Activated CD4-positive, alpha-beta T cell treated with anti-CD3 and anti-CD28 coated beads, Interleukin-2, Interleukin-4, amounts not matched to agents 100 ng/mL and 50 ng/mL, durations not matched to agents 16 hours and 8 hours (primary cell): Measurements from ENCODE around the gene AKT2.

ENCODE experiments used
- DNase-seq: peaks from one replicate; pipeline ENCODE4 v3.0.0-alpha.2; 2020; ENCODE audit warnings: low spot score

AKT2 gene

DNA sequence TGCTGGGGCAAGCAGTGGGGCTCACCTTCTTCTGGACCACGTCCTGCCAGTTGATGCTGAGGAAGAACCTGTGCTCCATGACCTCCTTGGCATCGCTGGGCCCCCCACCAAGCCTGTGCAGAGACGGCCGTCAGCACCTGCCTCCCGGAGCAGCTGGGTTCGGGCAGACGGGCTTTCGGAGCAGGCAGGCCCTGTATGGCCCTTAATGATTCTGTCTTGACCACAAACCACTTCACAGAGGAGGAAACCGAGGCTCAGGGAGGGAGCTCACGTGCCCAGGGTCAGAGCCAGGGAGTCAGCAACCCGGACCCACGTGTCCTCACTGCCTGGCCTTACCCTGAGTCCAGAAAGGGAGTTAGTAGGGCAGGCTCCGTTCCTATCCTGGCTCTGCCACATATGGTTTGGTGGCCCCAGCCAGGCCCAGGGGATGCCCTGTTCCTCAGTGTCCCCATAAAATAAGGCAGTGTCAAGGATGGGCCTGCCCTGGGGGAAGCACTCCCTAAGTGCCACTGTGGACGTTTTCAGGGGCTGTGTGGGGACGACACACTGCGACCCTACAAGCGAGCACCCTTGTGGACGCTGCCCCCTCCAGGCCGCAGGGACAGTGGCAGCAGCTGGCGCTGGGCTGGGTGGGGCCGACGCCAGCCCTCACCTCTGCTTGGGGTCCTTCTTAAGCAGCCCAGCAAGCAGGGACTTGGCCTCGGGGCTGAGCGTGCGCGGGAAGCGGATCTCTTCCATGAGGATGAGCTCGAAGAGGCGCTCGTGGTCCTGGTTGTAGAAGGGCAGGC lies 49.7 kb downstream of the AKT2 start:
- DNase-seq, result no peak

DNA sequence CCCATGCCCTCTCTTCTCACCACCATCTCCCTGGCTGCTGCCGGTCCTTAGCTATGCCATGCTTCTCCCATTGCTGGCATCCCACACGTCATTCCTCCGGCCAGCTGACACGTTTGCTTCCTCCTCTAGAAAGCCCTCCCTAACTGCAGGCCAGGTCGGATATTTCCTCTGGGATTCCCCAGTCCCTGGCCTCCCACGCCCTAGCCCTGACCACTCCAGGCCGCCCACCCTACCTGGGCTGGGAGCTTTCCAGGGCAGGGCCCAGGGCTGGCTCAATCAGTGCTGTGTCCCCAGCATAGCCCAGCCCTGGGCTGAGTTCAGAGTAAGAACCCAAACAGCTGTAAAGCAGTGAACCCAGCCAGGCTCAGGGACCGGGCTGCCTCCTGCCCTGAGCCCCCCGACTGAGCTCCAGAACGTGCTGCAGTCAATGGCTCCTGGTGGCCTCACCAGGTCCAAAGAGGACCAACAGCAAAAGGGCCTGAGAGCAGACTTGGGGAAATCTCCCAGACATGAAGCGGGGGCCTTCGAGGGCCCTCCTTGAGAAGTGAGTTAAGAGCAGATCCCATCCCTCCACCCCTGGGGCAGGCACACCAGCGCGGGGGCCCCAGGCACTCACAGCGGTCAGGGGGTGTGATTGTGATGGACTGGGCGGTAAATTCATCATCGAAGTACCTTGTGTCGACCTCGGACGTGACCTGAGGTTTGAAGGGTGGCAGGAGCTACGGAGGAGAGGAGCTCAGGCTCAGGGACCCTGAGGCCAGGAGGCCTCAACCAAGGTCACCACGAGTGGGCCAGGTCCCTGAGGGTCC lies 50.5 kb downstream of the AKT2 start:
- no peak for DNase-seq

DNA sequence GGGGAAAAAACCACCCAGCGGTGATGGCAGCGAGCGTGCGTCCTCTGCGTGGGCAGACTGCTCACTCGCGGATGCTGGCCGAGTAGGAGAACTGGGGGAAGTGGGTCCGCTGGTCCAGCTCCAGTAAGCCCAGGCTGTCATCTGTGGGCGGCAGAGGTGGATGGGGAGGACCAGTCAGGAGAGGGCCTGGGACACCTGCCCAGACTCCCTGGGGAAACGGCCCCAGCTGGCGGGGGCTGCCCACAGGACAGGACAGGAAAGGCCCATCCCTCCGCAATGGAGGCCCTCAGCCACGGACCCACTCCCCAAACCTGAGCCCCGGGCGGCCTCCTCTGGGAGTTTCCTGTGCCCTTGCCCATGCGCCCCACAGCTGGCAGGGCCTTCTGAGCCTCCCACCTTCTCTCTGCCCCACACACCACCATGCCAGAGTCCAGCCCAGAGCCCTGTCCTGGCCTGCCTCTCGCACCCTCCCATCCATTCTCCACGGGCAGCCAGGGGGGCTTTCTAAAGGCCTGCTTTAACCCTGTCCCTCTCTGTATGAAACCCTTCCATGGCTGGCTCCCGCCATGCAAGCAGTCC lies 51.2 kb downstream of the AKT2 start:
- no peak for DNase-seq

DNA sequence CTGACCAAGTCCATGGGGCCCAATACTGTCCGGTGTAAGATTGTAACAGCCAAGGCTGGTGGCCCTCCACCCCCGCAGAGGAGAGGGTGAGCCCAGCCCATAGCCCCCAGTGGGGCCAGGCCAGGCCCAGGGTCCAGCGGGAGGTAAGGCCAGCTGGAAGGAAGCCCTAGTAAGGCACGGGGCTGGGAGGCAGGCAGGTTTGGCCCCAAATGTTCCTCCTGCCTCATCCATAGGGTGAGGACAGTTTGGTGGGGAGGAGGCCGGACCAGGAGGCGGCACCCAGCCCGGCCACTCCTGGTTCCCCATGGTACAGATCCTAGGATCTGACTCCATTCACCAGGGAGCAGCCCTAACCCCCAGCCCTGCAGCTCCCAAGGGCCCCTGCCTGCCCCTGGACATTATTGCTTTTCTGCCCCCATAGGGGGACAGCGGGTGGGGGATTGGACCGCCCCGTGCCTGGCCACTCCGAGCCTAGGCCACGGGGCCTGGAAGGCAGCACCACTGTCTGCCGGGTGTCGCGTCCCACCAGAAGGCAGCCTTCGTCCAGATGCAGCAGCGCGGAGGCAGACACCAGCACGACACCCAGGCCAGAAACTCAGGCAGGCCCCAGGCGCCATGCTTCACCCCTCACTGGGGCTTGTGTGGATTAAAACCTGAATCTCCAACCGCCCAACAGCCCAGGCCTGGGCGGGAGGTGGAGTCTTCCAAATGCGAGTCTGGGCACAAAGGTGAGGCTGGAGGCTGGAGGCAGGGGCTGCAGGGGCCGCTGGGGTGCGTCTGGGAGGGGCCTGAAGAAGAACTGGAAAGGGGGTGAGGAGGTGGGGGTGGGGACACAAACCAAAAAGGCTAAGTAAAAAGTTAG lies 52.0 kb downstream of the AKT2 start:
- no peak for DNase-seq

DNA sequence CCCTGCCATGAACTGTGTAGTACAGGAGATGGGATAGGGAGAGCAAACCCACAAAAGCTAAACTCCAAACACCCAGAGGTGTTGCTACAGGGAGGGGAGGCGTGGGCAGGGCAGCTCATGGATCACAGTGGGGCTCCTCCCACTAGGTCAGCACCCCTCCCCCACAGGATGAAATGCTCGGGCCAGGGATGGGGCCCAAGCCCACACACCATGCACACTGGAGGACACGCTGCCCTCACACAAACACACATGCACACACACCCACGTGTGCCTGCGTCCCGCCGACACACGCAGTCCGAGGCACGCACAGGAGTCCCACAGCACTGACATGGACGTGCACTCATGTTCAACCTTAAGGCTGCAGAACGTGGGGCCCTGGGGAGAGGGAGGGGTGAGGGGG lies 52.7 kb downstream of the AKT2 start:
- no peak for DNase-seq

DNA sequence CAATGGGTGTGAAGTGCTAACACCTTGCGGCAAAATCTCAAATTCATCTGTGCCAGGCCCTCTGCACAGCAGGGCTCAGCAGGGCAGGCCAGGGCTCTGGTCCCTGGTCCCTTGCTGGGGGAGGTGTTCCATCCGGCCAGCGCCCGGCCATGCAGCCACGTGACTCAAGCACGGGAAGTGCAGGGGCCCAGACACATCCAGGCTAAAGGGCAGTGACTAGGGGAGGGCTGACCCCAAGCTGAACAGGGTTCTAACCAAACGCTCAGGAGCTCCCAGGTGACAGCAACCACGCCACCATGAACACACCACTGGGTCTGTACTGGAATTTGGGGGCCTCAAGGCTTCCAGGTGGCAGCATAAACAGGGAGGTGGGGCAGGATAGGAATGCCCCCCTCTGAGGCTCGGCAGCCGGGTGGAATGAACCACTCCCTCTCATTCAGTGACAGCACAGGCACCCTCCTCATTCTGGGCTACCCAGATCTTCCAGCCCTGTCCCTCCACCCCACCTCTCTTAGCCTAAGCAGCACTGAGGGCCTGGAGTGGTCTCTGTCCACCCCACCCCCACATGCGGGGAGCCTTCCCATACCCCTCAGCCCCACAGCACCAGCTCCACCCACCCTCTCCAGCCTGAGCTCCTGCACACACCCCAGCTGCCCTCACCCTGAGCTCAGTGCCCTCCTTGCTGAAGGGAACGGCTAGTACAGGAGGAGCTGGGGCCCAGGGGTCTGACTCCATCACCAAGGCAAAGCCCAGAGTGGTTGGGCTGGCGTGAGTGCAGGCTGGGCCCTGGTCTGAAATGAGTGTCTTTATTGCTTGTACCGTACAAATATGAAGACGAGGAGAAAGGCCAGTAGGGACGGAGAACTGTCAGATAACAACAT lies 53.4 kb downstream of the AKT2 start:
- DNase-seq, result no peak

DNA sequence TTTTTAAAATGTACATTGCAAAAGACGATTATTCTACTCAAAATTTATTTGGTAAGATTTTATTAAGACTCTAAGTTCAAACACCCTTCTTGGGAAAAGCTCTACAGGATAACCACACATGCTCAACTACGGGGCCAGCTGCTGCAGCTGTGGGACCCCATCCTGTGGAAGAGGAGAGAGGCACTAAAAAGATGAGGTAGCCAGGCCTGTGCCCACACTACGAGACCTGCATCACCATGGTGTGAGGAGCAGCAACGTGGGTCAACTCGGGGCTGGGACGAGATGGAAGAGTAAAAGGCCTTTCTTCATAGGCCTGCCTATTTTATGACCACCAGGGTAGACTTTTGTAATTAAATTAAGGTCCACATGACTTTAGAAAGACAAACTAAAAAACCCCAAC lies 54.1 kb downstream of the AKT2 start:
- DNase-seq, result no peak

DNA sequence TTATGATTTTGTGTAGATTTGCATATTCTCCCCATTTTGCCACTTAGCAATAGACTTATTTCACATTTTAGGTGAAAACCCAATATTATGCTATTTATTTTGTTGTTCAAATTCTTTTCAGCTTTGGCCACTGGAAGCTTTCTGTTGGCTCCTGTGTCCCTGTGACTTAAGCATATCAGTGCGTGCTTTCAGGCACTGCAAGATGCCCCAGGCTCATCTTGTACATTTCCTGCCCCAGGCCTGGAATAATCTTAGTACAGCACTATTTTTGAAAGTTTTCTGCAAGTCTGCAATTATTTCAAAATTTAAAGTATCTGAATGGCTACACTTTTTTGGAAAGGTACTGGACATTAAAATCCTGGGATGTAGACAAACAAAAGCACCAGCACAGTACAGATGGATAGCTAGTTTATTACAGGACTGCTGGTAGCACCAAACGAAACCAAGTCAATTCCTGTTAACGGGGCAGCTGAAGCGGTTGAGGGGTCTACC lies 55.2 kb downstream of the AKT2 start:
- no peak for DNase-seq

DNA sequence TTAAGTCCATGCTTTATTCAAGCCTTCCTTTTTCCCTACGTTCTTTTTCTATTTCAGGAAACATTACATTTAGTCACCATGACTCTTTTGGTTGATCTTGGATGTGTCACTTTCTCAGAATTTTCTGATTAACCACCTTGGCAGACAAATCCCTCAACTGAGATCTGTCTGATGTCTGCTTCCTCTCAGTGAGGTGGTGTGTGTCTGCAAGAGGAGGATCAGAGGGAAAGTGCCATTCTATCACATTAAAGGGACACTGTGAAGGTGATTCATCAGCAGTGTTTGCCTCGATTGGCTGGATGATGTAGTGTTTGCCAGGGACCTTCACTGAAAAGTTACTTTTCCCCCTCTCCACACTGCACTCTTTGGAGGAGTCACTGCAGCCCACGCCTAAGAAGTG lies 55.7 kb downstream of the AKT2 start:
- peak; percentile 14 for DNase-seq

DNA sequence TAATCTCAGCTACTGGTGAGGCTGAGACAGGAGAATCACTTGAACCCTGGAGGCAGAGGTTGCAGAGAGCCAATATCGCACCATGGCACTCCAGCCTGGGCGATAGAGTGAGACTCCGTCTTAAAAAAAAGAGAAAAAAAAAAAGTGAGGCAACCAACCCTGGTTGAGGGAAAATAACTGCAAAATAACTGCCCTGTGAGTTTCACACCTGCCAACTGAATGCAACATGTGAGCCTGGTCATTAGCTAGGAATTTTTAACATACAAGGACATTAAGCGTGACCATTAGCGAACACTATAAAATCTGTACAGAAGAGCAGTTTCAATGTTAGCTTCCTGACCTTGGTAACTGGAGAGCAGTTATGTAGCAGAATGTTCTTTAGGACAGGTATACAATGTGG lies 56.3 kb downstream of the AKT2 start:
- DNase-seq, result no peak

DNA sequence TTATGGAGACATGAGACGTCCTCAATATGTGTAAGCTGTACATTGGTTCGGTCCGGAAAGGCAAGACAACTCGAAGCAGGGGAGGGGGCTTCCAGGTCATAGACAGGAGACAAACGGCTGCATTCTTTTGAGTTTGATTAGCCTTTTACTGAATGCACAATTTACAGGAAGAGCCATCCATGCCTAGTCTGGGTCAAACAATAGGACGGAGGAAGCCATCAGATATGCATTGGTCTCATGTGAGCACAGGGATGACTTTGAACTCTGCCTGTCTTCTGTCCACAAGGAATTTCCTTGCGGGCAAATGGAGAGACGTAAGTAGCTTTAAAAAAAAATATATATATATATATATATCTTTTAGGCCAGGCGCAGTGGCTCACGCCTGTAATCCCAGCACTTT lies 56.8 kb downstream of the AKT2 start:
- no peak for DNase-seq

DNA sequence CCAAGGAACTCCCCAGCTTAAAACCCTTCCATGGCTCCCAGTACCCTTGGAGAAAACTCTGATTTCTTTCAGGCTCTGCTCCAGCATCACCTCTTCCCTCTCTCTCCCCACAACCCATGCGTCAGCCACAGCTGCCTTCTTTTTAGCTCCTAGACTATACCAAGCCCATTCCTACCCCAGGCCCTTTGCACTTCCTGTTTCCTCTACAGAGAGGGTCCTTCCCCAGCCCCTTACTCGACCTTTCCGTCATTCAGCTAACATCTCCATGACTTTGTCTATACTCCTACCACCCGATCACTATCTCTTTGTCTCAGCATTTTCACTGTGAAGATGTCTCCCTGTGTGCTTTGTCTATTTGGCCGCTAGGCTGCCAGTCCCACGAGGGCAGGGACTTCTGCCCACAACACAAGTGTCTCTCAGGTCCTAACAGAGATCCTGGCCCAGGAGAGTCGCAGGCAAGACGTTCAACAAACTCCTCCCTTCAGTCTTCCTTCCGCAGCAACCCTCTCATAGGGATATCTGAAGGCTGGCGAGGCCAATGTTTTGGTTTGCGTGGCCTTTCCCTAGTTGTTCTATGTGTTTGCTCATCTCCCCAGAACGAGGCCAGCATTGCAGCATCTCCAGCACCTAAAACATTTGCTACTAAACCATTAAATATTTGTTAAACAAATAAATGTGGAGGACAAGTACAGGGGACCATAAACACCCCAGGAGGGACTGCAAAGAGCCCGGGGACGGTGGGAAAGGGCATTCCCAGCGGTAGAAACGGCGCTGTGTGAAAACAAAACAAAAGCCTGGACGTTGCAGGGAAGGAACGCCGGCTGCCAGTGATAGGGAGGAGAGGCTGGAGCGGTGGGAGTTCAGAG lies 59.5 kb downstream of the AKT2 start:
- no peak for DNase-seq

DNA sequence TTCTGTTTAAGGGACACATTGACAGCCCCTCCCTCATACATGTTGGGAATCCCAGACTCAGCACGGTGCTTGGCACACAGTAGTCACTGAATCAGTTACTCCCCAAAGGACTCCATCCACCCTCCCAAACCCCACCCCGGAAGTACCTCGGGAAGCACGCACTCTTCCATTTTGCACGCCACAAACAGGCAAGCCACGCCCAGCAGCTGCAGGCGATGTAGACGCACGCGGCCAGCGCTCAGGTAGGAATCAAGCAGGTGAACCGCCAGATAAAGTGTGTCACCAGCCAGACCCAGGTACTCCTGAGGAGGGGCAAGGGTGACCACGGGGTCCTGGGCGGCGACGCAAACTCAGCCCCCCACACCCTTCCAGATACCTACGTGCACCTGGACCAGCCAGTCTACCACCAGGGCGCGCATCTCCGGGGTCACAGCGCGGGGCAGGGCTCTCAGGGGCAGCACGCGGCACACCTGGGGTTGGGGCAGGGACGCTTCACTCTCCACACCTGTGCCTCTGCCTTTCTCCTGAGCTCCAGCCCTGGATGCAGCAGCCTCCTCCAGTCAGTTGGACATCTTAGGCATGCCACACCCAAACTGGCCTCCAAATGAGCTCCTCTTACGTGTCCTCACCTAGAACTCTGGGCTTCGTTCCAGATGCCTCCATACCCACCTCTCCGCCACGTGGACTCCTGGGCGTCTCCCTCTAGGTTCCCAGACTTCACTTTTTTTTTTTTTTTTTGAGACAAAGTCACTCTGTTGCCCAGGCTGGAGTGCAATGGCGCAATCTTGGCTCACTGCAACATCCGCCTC lies 60.6 kb downstream of the AKT2 start:
- no peak for DNase-seq

DNA sequence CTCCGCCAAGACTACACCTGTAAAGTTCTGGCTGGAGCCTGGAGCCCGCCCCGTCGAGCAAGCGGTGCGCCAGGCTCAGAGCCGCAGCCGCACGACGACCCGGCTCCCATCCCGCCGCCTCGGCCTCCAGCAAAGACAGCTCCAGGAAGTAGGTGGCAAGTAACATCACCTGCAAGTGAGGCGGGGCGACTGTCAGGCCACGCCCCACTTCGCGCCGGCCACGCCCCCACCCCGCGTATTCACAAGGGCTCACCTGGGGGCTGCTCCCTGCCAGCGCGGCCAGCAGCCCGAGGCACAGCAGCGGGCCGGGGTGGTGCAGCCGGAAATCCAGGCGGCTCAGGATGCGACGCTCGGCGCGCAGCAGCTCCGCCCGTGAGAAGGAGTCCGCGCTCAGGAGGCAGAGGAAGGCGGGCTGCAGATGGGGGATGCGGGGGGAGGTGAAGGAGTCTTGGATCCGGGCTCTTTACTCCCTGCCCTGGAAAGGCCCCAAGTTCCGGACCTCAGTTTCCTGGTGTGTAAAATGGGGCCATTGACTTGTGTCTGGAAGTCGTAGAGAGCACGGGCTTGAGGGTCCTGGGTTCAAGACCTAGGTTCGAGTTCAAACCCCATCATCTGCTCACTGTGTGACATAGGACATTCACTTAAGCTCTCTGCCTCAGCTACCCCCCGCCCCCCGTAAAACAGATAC lies 61.9 kb downstream of the AKT2 start:
- no peak for DNase-seq

DNA sequence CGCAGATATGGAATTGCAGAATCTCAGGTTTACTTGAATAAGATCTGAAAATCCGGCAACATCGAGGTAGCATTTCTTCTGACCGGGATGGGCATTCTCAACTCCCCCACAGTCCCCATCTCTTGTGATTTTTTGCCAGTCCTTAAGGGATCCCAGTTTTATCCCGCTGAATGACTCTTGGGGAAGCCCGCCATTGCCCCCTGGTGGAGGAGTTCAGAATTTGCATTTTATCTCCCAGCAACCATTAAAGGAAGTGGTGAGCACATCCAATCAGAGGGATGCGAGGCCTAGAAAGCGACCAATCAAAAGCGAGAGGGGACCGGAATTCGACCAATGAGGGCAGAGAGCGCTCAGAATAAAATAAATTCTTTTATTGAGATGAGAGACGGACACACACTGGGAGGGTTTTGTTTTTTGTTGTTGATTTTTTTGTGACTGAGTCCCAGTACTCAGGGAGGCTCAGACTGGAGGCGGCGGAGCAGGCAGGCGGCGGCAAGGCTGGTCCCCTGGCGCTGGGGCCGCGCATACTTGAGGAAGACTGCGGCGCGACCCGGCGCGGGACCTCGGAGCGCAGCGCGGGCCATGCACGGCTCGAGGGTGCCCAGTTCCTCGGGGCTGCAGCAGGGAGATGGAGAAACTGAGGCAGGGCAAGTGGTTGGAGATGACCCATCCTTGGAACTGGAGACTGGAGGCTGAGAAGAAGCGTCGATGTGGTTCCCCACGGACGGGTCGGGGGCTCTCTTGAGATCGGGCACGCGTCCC lies 63.1 kb downstream of the AKT2 start:
- DNase-seq, result peak; percentile 82

DNA sequence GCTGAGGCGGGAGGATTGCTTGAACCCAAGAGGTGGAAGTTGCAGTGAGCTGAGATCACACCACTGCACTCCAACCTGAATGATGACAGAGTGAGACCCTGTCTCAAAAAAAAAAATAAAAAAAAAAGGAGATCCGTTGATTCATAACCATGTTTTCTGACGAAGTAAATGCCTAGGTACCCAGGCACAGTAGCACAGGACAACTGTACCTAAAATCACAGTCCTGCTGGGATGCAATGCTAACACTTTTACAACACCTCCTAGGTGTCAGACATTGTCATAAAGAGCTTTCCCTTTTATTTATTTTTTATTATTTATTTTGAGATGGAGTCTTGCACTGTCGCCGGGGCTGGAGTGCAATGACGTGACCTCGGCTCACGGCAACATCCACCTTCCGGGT lies 64.5 kb downstream of the AKT2 start:
- no peak for DNase-seq

DNA sequence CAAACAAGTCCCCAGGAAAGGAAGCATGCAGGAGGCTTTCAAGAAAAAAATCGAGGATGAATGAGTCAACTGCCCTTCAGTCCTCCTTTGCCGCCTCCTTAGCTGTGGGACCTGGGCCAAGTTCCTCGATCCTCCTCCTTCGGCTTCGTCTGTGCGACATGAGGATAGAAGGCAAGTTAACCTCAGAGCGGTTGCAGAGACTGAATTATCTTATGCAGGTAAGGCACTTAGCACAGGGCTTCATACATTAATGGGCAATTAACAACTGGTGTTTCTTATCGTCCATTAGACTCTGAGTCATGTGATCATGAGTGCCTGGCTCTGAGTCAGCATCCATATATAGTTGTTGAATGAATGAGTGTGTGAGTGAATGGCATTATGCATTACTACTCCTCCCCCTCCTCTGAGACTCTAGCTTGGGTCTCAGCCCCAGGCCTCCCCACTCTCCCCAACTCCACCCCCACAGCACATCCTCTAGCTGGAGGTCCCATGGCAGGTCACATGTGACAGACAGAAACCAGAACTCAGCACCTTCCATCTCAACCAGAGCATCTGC lies 65.3 kb downstream of the AKT2 start:
- DNase-seq, result no peak
